Thyroid gland (tissue), 4 donors: ENCODE results near the gene KCNK17.

Source experiments
- POLR2A ChIP-seq, 2 donors: fragments of 450-650 bp; IDR thresholded peaks; one replicate each; pipeline ENCODE4 v1.6.1; 2017; ENCODE audit warnings: antibody characterized with exemption in 2 of 2, mild to moderate bottlenecking in 2 of 2, moderate library complexity in 1 of 2
- TF ChIP-seq, protein P1 (sequence below), 6 experiments: fragments of 200-600 bp in 3 of 6; fragments of 450-650 bp in 3 of 6; sonication (generic) in 3 of 6; IDR thresholded peaks; one replicate each; pipeline ENCODE4 v1.5.1; 2016 to 2019; ENCODE audit warnings: antibody characterized with exemption in 6 of 6, mild to moderate bottlenecking in 2 of 6, inconsistent platforms in 1 of 6, moderate library complexity in 1 of 6

DNA sequence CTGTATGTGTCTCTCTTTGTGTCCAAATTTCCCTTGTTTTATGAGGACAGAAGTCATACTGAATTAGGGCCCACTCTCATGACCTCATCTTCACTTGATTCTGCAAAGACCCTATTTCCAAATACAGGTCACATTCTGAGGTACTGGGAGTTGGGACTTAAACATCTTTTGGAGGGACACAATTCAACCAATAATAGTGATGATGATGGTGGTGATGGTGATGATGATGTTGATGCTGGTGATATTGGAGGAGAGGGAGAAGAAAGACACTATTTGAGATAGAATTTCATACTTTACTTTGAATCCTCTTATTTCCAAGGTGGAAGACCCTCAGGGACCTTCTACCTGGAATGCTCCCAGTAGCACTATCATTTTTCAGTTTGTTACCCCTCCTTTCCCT lies 63.7 kb downstream of the KCNK17 start:
- TF ChIP-seq, protein P1, sequence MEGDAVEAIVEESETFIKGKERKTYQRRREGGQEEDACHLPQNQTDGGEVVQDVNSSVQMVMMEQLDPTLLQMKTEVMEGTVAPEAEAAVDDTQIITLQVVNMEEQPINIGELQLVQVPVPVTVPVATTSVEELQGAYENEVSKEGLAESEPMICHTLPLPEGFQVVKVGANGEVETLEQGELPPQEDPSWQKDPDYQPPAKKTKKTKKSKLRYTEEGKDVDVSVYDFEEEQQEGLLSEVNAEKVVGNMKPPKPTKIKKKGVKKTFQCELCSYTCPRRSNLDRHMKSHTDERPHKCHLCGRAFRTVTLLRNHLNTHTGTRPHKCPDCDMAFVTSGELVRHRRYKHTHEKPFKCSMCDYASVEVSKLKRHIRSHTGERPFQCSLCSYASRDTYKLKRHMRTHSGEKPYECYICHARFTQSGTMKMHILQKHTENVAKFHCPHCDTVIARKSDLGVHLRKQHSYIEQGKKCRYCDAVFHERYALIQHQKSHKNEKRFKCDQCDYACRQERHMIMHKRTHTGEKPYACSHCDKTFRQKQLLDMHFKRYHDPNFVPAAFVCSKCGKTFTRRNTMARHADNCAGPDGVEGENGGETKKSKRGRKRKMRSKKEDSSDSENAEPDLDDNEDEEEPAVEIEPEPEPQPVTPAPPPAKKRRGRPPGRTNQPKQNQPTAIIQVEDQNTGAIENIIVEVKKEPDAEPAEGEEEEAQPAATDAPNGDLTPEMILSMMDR (IDR thresholded peaks at IDR 0.05): no peak
- no peak for TF ChIP-seq POLR2A (IDR thresholded peaks at IDR 0.05)
